ENCODE data around the gene PPP6R3.

DNA sequence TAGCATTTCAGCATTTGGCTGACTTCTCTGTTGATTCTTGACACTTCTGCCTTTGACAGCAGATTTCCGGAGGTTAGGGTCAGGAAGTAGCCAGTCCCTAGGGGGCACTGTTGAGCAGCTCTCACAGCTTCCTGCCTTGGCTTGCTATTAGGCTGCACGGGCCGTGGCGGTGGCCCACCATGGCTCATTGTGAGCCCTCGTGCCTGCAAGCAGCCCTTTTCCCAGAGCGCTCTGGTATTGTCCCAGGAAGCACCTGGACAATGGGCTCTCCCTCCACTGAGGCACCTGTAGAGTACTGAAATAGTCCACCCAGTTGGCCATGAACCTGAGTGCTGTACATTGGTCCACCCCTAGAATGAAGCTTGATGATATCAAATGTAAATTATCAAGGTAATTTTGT, 123.5 kb downstream of the PPP6R3 start:
- TF ChIP-seq, protein P1, sequence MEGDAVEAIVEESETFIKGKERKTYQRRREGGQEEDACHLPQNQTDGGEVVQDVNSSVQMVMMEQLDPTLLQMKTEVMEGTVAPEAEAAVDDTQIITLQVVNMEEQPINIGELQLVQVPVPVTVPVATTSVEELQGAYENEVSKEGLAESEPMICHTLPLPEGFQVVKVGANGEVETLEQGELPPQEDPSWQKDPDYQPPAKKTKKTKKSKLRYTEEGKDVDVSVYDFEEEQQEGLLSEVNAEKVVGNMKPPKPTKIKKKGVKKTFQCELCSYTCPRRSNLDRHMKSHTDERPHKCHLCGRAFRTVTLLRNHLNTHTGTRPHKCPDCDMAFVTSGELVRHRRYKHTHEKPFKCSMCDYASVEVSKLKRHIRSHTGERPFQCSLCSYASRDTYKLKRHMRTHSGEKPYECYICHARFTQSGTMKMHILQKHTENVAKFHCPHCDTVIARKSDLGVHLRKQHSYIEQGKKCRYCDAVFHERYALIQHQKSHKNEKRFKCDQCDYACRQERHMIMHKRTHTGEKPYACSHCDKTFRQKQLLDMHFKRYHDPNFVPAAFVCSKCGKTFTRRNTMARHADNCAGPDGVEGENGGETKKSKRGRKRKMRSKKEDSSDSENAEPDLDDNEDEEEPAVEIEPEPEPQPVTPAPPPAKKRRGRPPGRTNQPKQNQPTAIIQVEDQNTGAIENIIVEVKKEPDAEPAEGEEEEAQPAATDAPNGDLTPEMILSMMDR (conservative IDR thresholded peaks at IDR 0.05; ENCODE audit: low read depth, low read length) = peak; percentile 86
- no peak for TF ChIP-seq EZH2 (IDR thresholded peaks at IDR 0.05; ENCODE audit: borderline replicate concordance, low read depth, low read length, poor library complexity, severe bottlenecking)
